HEK293T (cell line): Measurements from ENCODE around the gene MAFG.

Experiments used
- CTCF ChIA-PET: fragments of 350-600 bp; formaldehyde crosslinking; extraction: SDS; loops from one replicate; lab custom pipeline; 2021; ENCODE audit warnings: antibody characterized with exemption, inconsistent platforms; lab: Yijun Ruan, JAX
- POLR2A ChIA-PET: fragments of 350-600 bp; formaldehyde crosslinking; extraction: SDS; loops from one replicate; lab custom pipeline; 2020; ENCODE audit warnings: antibody characterized with exemption, inconsistent platforms; lab: Yijun Ruan, JAX
- DNase-seq: peaks from one replicate; pipeline ENCODE4 v3.0.0; 2012; ENCODE audit warnings: mixed read lengths; ENCODE audit errors: extremely low spot score
- ARNT ChIP-seq: fragments of 450-650 bp; IDR thresholded peaks from 2 replicates; pipeline ENCODE4 v1.6.1; 2017; ENCODE audit warnings: mild to moderate bottlenecking
- BHLHE40 ChIP-seq: fragments of 450-650 bp; IDR thresholded peaks from 2 replicates; pipeline ENCODE4 v1.6.1; 2016; ENCODE audit warnings: mild to moderate bottlenecking, moderate library complexity, borderline replicate concordance
- CTBP1 ChIP-seq: fragments of 450-650 bp; IDR thresholded peaks from 2 replicates; pipeline ENCODE4 v1.6.1; 2016; ENCODE audit warnings: borderline replicate concordance
- ELF4 ChIP-seq: fragments of 450-650 bp; IDR thresholded peaks from 2 replicates; pipeline ENCODE4 v1.6.1; 2017; ENCODE audit warnings: antibody characterized with exemption
- FOXA1 ChIP-seq: fragments of 450-650 bp; IDR thresholded peaks from 2 replicates; pipeline ENCODE4 v1.6.1; 2016; ENCODE audit warnings: mild to moderate bottlenecking
- FOXK2 ChIP-seq: fragments of 450-650 bp; IDR thresholded peaks from 2 replicates; pipeline ENCODE4 v1.6.1; 2016; ENCODE audit warnings: mild to moderate bottlenecking
- FOXM1 ChIP-seq: fragments of 450-650 bp; IDR thresholded peaks from 2 replicates; pipeline ENCODE4 v1.6.1; 2017; ENCODE audit warnings: mild to moderate bottlenecking, borderline replicate concordance
- HDGF ChIP-seq: fragments of 450-650 bp; IDR thresholded peaks from 2 replicates; pipeline ENCODE4 v1.6.1; 2017; ENCODE audit warnings: antibody characterized with exemption, borderline replicate concordance
- L3MBTL2 ChIP-seq: fragments of 450-650 bp; conservative IDR thresholded peaks from 2 replicates; pipeline ENCODE4 v1.6.1; 2016; ENCODE audit warnings: mild to moderate bottlenecking
- LEF1 ChIP-seq: fragments of 450-650 bp; IDR thresholded peaks from 2 replicates; pipeline ENCODE4 v1.6.1; 2017; ENCODE audit warnings: mild to moderate bottlenecking, borderline replicate concordance
- NFRKB ChIP-seq: fragments of 450-650 bp; IDR thresholded peaks from 2 replicates; pipeline ENCODE4 v1.6.1; 2016; ENCODE audit warnings: mild to moderate bottlenecking, moderate library complexity
- PKNOX1 ChIP-seq: fragments of 450-650 bp; IDR thresholded peaks from 2 replicates; pipeline ENCODE4 v1.6.1; 2016
- SP1 ChIP-seq: fragments of 450-650 bp; IDR thresholded peaks from 2 replicates; pipeline ENCODE4 v1.6.1; 2017
- SUZ12 ChIP-seq: fragments of 450-650 bp; IDR thresholded peaks from 2 replicates; pipeline ENCODE4 v1.6.1; 2016; ENCODE audit warnings: mild to moderate bottlenecking
- TARDBP ChIP-seq: fragments of 450-650 bp; IDR thresholded peaks from 2 replicates; pipeline ENCODE4 v1.6.1; 2016
- ZNF384 ChIP-seq: fragments of 450-650 bp; IDR thresholded peaks from 2 replicates; pipeline ENCODE4 v1.6.1; 2016

Gene MAFG

GRCh38 chr17:81917565-81918332 lies 9.8 kb downstream of the MAFG start, which contains the start of gene SIRT7:
TSS of gene SIRT7 (minus strand) at chr17:81918176. CDS start at chr17:81918131, 45 bp downstream.
- ChIA-PET CTCF (no interaction called here), POLR2A (interaction anchor here (0.9 to 2.6 kb wide), 6 partner anchors 9 to 85 kb away, joined by 3 to 28 read pairs (median 6); partner anchors contain the start of genes ANAPC11, MAFG, MCRIP1 and P4HB)
- peak; percentile 97 for DNase-seq
- TF ChIP-seq FOXM1: 0 out of 2 replicates have a peak, but pooled peaks have one; percentile 40
- no peak for TF ChIP-seq NFRKB
- TF ChIP-seq SP1: no peak
- TF ChIP-seq L3MBTL2: no peak
- TF ChIP-seq CTBP1: no peak
- no peak for TF ChIP-seq HDGF
- no peak for TF ChIP-seq SUZ12
- TF ChIP-seq ARNT: 0 out of 2 replicates have a peak, but pooled peaks have one; percentile 55
- TF ChIP-seq ZNF384: no peak
- no peak for TF ChIP-seq BHLHE40
- no peak for TF ChIP-seq ELF4
- peak; percentile 76 for TF ChIP-seq LEF1

DNA sequence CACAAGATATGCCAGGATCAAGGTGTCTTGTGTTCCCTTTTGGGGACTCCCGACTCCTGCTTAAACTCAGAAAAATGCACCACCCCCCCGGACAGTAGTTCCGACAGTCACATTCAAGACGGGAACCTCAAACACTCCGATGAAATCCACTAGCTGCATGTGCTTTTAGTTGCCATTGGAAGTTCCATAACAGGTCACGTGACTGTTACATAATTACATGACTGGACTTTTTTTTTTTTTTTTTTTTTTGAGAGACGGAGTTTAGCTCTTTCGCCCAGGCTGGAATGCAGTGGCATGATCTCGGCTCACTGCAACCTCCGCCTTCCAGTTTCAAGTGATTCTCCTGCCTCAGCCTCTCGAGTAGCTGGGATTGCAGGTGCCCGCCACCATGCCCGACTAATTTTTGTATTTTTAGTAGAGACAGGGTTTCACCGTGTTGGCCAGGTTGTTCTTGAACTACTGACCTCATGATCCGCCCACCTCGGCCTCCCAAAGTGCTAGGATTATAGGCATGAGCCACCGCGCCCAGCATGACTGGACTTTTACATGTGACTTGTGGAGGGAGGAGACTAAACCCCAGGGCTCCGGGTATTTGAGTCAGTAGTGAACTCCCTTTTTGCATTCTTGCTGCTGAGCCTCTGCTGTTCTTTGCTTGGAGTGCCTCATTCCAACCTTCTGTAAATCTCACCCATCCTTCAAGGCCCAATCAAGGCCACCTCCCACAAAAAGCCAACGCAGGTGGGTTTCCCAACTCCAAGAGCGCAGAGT lies 11.1 kb downstream of the MAFG start:
- CTCF ChIA-PET: interaction anchor here (1.7 kb wide), 1 partner anchor 43 kb away, joined by 4 read pairs; no protein-coding TSS in a partner anchor
- TF ChIP-seq NFRKB (no peak), L3MBTL2 (no peak; the same call in 1 of the 2 replicates), CTBP1 (no peak), FOXA1 (no peak), BHLHE40 (no peak)
- no peak for DNase-seq
- POLR2A ChIA-PET: interaction anchor here (1.0 to 2.6 kb wide), 4 partner anchors 10 to 24 kb away, joined by 3 to 28 read pairs (median 7); partner anchors contain the start of genes ANAPC11, MAFG and PYCR1

- no peak for DNase-seq
- ChIA-PET POLR2A (interaction anchor here (2.6 kb wide), 1 partner anchor 12 kb away, joined by 28 read pairs; the partner anchor contains the start of gene MAFG), CTCF (interaction anchor here (1.7 kb wide), 1 partner anchor 44 kb away, joined by 4 read pairs; no protein-coding TSS in a partner anchor)
- no peak for TF ChIP-seq L3MBTL2
These were observed 12.2 kb downstream of the MAFG start for GRCh38 chr17:81915331-81915730.

GRCh38 chr17:81914103-81914850 lies 13.3 kb downstream of the MAFG start:
- ChIA-PET POLR2A (no interaction called here), CTCF (no interaction called here)
- TF ChIP-seq SP1 (no peak), L3MBTL2 (no peak), LEF1 (no peak), SUZ12 (no peak), HDGF (no peak), NFRKB (no peak), ZNF384 (no peak), FOXA1 (no peak), ARNT (no peak), CTBP1 (no peak), BHLHE40 (no peak), ELF4 (no peak), TARDBP (no peak), PKNOX1 (no peak), FOXM1 (no peak), FOXK2 (no peak)
- no peak for DNase-seq

DNA sequence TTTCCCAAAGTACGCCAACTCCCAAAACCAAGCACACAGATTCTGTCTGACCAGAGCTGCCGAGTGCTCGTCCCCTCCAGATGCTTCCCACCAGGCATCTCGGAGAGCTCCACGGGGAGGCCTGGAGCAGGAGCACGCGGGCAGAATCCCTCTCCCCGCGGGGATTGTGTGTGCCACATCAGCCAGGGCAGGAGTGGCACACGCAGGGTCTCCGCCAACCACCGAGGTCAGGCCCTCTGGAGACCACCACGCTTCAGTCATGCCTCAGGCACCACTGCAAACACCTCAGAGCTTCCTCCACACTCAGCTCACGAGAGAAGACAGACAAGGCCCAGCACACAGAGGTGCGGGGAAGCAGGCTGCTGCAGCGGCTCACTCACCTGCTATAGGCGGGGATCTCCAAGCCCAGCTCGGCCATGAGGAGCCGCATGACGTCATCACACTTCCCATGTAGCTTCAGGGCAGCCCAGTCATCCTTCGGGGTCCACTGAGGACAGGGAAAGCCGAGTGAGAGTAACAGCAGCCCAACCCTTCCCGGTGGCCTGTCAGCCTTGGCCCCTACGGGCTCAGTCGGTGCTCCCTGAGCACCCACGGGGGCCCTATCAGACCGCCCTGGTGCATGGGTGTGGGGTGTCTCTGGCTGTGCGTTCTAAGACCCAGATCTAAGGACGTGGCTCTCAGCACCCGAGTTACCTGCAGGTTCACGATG lies 14.0 kb downstream of the MAFG start:
- DNase-seq: no peak
- CTCF ChIA-PET: no interaction called here
- no peak for TF ChIP-seq SP1
- no peak for TF ChIP-seq FOXA1
- TF ChIP-seq LEF1: no peak
- no peak for TF ChIP-seq ZNF384
- TF ChIP-seq ELF4: no peak
- no peak for TF ChIP-seq BHLHE40
- TF ChIP-seq ARNT: no peak
- TF ChIP-seq FOXM1: no peak
- no peak for TF ChIP-seq PKNOX1
- no peak for TF ChIP-seq TARDBP
- no peak for TF ChIP-seq L3MBTL2
- POLR2A ChIA-PET: interaction anchor here (0.6 to 1.1 kb wide), 2 partner anchors 42 to 43 kb away, joined by 3 read pairs; no protein-coding TSS in a partner anchor
